Tibial nerve (tissue), 4 donors: ENCODE data around the gene RAB26. TPM values are rescaled to one million over a fixed set of nuclear protein-coding genes. Genes with fewer than 3 reads are reported as not detected.

Experiments used
- DNase-seq, 2 donors: peaks; one replicate each; pipeline ENCODE4 v3.0.0-alpha.2; 2019; ENCODE audit warnings: low spot score in 2 of 2
- H3K27ac ChIP-seq, 4 donors: fragments of 200-600 bp; sonication (generic) in 3 of 4; one replicate each; pipeline ENCODE4 v1.5.1; 2017 to 2019; ENCODE audit warnings: mild to moderate bottlenecking in 1 of 4
- H3K27me3 ChIP-seq, 2 donors: fragments of 200-600 bp; sonication (generic) in 1 of 2; one replicate each; pipeline versions ENCODE4 v1.5.1 to v1.6.0; 2017 to 2019
- H3K36me3 ChIP-seq, 3 donors: fragments of 200-600 bp; sonication (generic); one replicate each; pipeline ENCODE4 v1.5.1; 2018 to 2019
- H3K4me1 ChIP-seq, 4 donors: fragments of 200-600 bp; sonication (generic) in 3 of 4; one replicate each; pipeline ENCODE4 v1.5.1; 2017 to 2019
- H3K4me3 ChIP-seq, 4 donors: fragments of 200-600 bp; sonication (generic) in 3 of 4; one replicate each; pipeline ENCODE4 v1.5.1; 2017 to 2019; ENCODE audit warnings: mild to moderate bottlenecking in 1 of 4, moderate library complexity in 1 of 4
- H3K9me3 ChIP-seq, 4 donors: fragments of 200-600 bp; sonication (generic) in 3 of 4; one replicate each; pipeline ENCODE4 v1.5.1; 2017 to 2019
- CTCF ChIP-seq, 5 experiments: fragments of 200-600 bp in 3 of 5; fragments of 450-650 bp in 2 of 5; sonication (generic) in 3 of 5; IDR thresholded peaks; one replicate each; pipeline ENCODE4 v1.5.1; 2016 to 2019; ENCODE audit warnings: antibody characterized with exemption in 5 of 5, mild to moderate bottlenecking in 3 of 5, moderate library complexity in 2 of 5
- EP300 ChIP-seq, 2 donors: sonication (generic); formaldehyde crosslinking; IDR thresholded peaks; one replicate each; pipeline ENCODE4 v1.6.1; 2017; ENCODE audit warnings: antibody characterized with exemption in 2 of 2, mild to moderate bottlenecking in 1 of 2
- POLR2A ChIP-seq, 2 donors: fragments of 450-650 bp; IDR thresholded peaks; one replicate each; pipeline ENCODE4 v1.6.1; 2017; ENCODE audit warnings: antibody characterized with exemption in 2 of 2, mild to moderate bottlenecking in 2 of 2, moderate library complexity in 2 of 2
- WGBS, 2 donors: methylation state at CpG; one replicate each; pipeline ENCODE4 v1.1.5; 2018; 5-methylcytosine and 5-hydroxymethylcytosine counted together
- total RNA-seq, 4 donors: library from RNA; depleted of rRNA; stranded (reverse); fragments of >200 nt; gene quantifications; one replicate each; pipeline ENCODE4 v1.1.0, GENCODE V29; 2016

Gene RAB26
- total RNA-seq, 4 donors from 2014 or later, result not detected

DNA sequence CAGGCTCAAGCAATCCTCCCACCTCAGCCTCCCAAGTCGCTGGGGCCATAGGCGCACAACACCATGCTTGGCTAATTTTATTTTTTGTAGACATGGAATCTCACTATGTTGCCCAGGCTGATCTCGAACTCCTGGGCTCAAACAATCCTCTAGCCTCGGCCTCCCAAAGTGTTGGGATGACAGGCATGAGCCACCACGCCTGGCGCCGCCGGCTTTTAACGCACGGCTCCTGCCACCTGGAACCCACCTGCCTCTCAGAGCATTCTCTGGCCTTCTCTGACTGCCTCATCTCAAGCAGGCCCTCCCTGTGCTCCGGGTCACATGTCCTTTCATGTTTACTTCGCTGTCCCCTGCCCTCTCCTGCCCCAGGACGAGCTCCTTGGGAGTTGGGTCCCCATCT lies 37.6 kb downstream of the RAB26 start:
- TF ChIP-seq CTCF (IDR thresholded peaks at IDR 0.05), result no peak
- no peak for TF ChIP-seq EP300 (IDR thresholded peaks at IDR 0.05)
- TF ChIP-seq POLR2A (IDR thresholded peaks at IDR 0.05), result no peak
- WGBS, 2 donors, result 89% methylated on average over 13 of the region's 13 CpGs
- Histone ChIP-seq H3K4me1 (peaks cover 0 to 5% (median 2%) of the 10 kb centered on the region in 4 donors), H3K4me3 (no peak overlapping the region), H3K36me3 (no peaks in the 10 kb centered on the region), H3K27me3 (no peaks in the 10 kb centered on the region), H3K9me3 (no peaks in the 10 kb centered on the region), H3K27ac (no peak overlapping the region)
- no peak for DNase-seq

DNA sequence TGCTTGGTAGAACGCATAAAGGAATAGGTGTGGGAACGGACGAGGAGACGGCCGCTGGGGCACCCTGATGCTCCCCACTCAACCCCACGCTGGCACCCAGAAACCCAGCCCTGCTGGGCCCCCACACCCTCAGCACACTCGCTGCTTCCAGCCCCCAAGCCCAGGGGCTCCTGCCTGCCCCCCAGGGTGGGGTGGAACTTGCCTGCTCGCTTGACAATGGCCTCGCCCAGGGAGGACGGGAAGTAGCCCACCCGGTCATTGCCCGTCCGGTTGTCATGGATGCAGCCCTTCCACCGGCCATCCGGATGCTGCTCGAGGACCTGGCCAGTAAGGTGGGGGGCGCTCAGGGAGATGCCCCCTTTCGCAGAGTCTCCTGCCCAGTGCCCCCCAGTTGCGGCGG lies 38.1 kb downstream of the RAB26 start:
- H3K36me3 ChIP-seq, result no peaks in the 10 kb centered on the region

DNA sequence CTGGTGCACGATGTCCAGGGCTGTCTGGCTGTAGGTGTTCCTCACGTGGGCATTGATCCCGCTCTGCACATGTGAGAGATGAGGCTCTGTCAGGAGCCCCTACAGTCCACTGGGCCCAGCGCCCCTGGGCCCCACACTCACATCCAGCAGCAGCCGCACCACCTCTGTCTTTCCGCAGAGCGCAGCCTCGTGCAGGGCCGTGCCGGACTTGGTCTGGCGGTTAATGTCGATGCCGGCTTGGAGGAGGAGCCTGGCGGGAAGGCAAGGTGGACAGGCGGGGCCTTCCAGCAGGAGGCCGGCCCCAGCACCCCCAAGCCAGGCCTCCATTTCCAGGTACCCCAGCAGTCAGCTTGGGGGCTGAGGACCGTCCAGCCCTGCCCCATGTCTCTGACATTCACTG lies 38.8 kb downstream of the RAB26 start:
- no peaks in the 10 kb centered on the region for H3K27me3 ChIP-seq
- H3K4me1 ChIP-seq, result peaks cover 0 to 12% (median 5%) of the 10 kb centered on the region in 4 donors
- no peak for DNase-seq
- H3K4me3 ChIP-seq, result no peak overlapping the region
- no peaks in the 10 kb centered on the region for H3K9me3 ChIP-seq
- H3K36me3 ChIP-seq, result no peaks in the 10 kb centered on the region
- H3K27ac ChIP-seq, result no peak overlapping the region
- WGBS, 2 donors, result 71 to 82% methylated on average over 13 to 17 of the region's 17 CpGs
- no peak for TF ChIP-seq CTCF (IDR thresholded peaks at IDR 0.05)
- TF ChIP-seq POLR2A (IDR thresholded peaks at IDR 0.05), result no peak
- TF ChIP-seq EP300 (IDR thresholded peaks at IDR 0.05), result no peak

More for the DNA sequence above, 38.1 kb downstream of the RAB26 start:
- DNase-seq, result no peak
- no peak overlapping the region for H3K27ac ChIP-seq
- no peak overlapping the region for H3K4me3 ChIP-seq
- H3K4me1 ChIP-seq, result peaks cover 0 to 10% (median 4%) of the 10 kb centered on the region in 4 donors
- H3K27me3 ChIP-seq, result no peaks in the 10 kb centered on the region
- 90 to 91% methylated on average over 6 to 15 of the region's 20 CpGs for WGBS, 2 donors
- no peak for TF ChIP-seq CTCF (IDR thresholded peaks at IDR 0.05)
- no peak for TF ChIP-seq EP300 (IDR thresholded peaks at IDR 0.05)
- TF ChIP-seq POLR2A (IDR thresholded peaks at IDR 0.05), result no peak
- no peaks in the 10 kb centered on the region for H3K9me3 ChIP-seq

DNA sequence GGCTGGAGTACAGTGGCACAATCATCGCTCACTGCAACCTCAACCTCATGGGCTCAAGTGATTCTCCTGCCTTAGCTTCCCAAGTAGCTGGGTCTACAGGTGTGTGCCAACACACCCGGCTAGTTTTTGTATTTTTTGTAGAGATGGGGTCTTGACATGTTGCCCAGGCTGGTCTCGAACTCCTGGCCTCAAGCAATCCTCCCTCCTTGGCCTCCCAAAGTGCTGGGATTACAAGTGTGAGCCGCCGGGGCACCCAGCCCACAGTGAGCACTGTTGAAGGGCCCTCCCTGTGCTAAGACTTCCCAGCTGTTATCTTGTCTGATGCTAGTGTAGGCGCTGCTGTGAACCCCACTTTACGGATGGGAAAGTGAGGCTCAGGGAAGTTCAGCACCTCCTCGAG lies 40.0 kb downstream of the RAB26 start:
- 91 to 95% methylated on average over 7 to 8 of the region's 8 CpGs for WGBS, 2 donors
- Histone ChIP-seq H3K4me3 (no peak overlapping the region), H3K9me3 (no peaks in the 10 kb centered on the region), H3K36me3 (no peaks in the 10 kb centered on the region), H3K27ac (no peak overlapping the region), H3K27me3 (peaks cover 0 to 1% of the 10 kb centered on the region in 2 donors), H3K4me1 (peaks cover 0 to 12% (median 5%) of the 10 kb centered on the region in 4 donors)
- TF ChIP-seq CTCF (IDR thresholded peaks at IDR 0.05) (no peak), POLR2A (IDR thresholded peaks at IDR 0.05) (no peak), EP300 (IDR thresholded peaks at IDR 0.05) (no peak)
- DNase-seq, result no peak

DNA sequence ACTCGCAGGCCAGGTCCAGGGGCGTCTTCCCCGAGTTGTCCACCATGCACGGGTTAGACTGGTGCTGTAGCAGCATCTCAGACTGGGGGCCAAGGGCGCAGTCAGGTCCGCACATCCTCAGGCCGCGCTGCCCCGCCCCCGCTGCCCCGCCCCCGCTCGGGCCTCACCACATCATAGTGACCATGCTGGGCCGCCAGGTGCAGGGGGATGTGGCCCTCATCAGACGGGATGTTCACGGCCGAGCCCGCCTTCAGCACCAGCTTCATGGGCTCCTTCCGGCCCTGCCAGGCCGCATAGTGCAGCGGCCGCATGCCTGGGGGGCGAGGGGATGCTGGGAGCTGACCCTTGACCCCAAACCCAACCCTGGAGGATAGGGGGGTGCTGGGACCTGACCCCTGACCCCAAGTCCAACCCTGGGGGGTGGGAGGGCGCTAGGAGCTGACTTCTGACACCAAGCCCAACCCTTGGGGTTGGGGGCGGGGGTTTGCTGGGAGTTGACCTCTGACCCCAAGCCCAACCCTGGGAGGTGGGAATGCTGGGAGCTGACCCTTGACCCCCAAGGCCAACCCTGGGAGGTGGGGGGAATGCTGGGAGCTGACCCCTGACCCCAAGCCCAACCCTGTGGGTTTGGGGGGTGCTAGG lies 40.9 kb downstream of the RAB26 start:
- no peak overlapping the region for H3K4me3 ChIP-seq
- H3K36me3 ChIP-seq, result no peaks in the 10 kb centered on the region
- peaks cover 0 to 11% of the 10 kb centered on the region in 2 donors for H3K27me3 ChIP-seq
- H3K27ac ChIP-seq, result no peak overlapping the region
- 96% methylated on average over 5 to 11 of the region's 25 CpGs for WGBS, 2 donors
- peaks cover 0 to 12% (median 5%) of the 10 kb centered on the region in 4 donors for H3K4me1 ChIP-seq
- DNase-seq, result no peak
- no peaks in the 10 kb centered on the region for H3K9me3 ChIP-seq
- TF ChIP-seq POLR2A (IDR thresholded peaks at IDR 0.05) (no peak), EP300 (IDR thresholded peaks at IDR 0.05) (no peak), CTCF (IDR thresholded peaks at IDR 0.05) (no peak)
